SK-N-SH treated with all-trans-retinoic acid at 6 μM for 48 hours (cell line): ENCODE data around the gene USP6NL.

Experiments used
- BACH2 ChIP-seq: fragments of 250-450 bp; sonication (Bioruptor Pico); IDR thresholded peaks from 2 replicates; pipeline ENCODE4 v1.9.0; 2021; ENCODE audit warnings: mild to moderate bottlenecking, borderline replicate concordance
- CSDC2 ChIP-seq: fragments of 250-450 bp; sonication (Bioruptor Pico); IDR thresholded peaks from 2 replicates; pipeline ENCODE4 v1.5.0; 2020; ENCODE audit warnings: mild to moderate bottlenecking, moderate library complexity
- OSR1 ChIP-seq: fragments of 250-450 bp; sonication (Bioruptor Pico); IDR thresholded peaks from 2 replicates; pipeline ENCODE4 v1.8.0; 2022; ENCODE audit warnings: moderate library complexity, mild to moderate bottlenecking, inconsistent platforms
- RARB ChIP-seq: fragments of 250-450 bp; sonication (Bioruptor Pico); IDR thresholded peaks from 2 replicates; pipeline ENCODE4 v1.8.0; 2021; ENCODE audit warnings: mild to moderate bottlenecking, moderate library complexity
- TCF4 ChIP-seq: fragments of 250-450 bp; sonication (Bioruptor Pico); IDR thresholded peaks from 2 replicates; pipeline ENCODE4 v1.8.0; 2021; ENCODE audit warnings: mild to moderate bottlenecking, moderate library complexity, borderline replicate concordance
- ZFP30 ChIP-seq: fragments of 450-650 bp; formaldehyde crosslinking; IDR thresholded peaks from 2 replicates; pipeline ENCODE4 v1.5.0; 2022; ENCODE audit warnings: mild to moderate bottlenecking, moderate library complexity
- TF ChIP-seq, protein P1 (sequence below): fragments of 250-450 bp; sonication (Bioruptor Pico); IDR thresholded peaks from 2 replicates; pipeline ENCODE4 v1.8.0; 2020; ENCODE audit warnings: mild to moderate bottlenecking, moderate library complexity, borderline replicate concordance
- TF ChIP-seq, protein P2 (sequence below): fragments of 250-450 bp; sonication (Bioruptor Pico); IDR thresholded peaks from 2 replicates; pipeline ENCODE4 v1.5.1; 2021; ENCODE audit warnings: mild to moderate bottlenecking, moderate library complexity
- TF ChIP-seq, protein P3 (sequence below): fragments of 250-450 bp; sonication (Bioruptor Pico); IDR thresholded peaks from 2 replicates; pipeline ENCODE4 v1.8.0; 2021; ENCODE audit warnings: low read depth, mild to moderate bottlenecking, moderate library complexity, borderline replicate concordance

DNA sequence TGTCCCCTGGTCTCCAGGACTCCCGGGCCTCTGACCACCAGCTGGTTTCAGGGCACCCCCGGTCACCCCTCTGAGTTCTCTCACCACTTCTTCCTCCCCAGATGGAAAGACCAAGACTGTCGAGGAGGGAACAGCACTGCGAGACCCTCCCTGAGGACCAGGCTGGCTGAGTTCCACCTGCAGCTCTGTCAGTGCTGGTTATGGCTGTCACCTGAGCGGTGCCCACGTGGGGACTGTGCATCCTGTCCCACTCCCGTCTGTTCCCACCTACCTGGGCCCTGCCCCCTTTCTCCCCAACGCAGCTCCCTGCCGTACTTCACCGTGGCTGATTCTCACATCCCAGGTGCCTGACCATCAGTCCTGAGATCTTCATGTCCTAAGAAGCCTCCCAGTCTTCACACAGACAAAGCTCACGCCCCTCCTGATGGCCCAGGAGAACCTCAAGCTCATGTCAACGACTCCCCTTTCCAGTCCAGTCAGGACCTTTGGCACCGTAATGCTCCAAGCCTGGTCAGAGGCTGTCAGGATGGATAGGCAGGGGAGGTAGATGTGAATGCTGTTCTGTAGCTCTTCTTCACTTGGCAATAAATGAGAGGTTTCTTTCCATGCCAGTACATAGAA lies 159.7 kb downstream of the USP6NL start:
- no peak for TF ChIP-seq RARB
- no peak for TF ChIP-seq CSDC2 (CRISPR knock-in tag)
- TF ChIP-seq, protein P1, sequence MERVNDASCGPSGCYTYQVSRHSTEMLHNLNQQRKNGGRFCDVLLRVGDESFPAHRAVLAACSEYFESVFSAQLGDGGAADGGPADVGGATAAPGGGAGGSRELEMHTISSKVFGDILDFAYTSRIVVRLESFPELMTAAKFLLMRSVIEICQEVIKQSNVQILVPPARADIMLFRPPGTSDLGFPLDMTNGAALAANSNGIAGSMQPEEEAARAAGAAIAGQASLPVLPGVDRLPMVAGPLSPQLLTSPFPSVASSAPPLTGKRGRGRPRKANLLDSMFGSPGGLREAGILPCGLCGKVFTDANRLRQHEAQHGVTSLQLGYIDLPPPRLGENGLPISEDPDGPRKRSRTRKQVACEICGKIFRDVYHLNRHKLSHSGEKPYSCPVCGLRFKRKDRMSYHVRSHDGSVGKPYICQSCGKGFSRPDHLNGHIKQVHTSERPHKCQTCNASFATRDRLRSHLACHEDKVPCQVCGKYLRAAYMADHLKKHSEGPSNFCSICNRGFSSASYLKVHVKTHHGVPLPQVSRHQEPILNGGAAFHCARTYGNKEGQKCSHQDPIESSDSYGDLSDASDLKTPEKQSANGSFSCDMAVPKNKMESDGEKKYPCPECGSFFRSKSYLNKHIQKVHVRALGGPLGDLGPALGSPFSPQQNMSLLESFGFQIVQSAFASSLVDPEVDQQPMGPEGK (CRISPR knock-in tag) = no peak
- TF ChIP-seq, protein P2, sequence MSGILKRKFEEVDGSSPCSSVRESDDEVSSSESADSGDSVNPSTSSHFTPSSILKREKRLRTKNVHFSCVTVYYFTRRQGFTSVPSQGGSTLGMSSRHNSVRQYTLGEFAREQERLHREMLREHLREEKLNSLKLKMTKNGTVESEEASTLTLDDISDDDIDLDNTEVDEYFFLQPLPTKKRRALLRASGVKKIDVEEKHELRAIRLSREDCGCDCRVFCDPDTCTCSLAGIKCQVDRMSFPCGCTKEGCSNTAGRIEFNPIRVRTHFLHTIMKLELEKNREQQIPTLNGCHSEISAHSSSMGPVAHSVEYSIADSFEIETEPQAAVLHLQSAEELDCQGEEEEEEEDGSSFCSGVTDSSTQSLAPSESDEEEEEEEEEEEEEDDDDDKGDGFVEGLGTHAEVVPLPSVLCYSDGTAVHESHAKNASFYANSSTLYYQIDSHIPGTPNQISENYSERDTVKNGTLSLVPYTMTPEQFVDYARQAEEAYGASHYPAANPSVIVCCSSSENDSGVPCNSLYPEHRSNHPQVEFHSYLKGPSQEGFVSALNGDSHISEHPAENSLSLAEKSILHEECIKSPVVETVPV (CRISPR knock-in tag) = no peak
- TF ChIP-seq, protein P3, sequence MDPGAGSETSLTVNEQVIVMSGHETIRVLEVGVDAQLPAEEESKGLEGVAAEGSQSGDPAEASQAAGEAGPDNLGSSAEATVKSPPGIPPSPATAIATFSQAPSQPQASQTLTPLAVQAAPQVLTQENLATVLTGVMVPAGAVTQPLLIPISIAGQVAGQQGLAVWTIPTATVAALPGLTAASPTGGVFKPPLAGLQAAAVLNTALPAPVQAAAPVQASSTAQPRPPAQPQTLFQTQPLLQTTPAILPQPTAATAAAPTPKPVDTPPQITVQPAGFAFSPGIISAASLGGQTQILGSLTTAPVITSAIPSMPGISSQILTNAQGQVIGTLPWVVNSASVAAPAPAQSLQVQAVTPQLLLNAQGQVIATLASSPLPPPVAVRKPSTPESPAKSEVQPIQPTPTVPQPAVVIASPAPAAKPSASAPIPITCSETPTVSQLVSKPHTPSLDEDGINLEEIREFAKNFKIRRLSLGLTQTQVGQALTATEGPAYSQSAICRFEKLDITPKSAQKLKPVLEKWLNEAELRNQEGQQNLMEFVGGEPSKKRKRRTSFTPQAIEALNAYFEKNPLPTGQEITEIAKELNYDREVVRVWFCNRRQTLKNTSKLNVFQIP = no peak
- TF ChIP-seq ZFP30 (CRISPR knock-in tag) = no peak
- TF ChIP-seq BACH2 (CRISPR knock-in tag) = no peak
- TF ChIP-seq TCF4 = no peak
- TF ChIP-seq OSR1 (CRISPR knock-in tag) = no peak
